ENCODE data around the gene RBBP5.

The RBBP5 gene

DNA sequence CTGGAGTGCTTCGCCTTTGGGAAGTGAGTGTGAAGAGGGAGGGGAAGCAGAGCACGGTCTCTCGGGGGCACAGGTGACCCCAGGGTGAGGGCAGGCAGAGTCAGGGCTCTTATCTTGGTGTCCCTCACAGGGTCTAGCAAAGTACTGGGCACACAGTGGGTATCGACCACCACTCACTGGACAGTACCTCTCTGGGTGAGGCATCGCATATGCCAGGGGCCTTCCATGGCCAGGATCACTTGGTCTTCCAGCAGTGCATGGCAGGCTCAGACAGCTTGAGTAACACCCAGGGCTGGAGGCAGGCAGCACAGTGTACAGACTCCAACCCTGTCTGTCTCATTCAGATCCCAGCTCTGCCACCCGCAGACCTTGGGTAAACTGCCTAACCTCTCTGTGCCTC lies 62.1 kb downstream of the RBBP5 start:
- ATAC-seq (ENCODE audit: low read depth) (no peak), DNase-seq (ENCODE audit: low spot score) (no peak)
- Histone ChIP-seq H3K4me3 (ENCODE audit: severe bottlenecking) (no peak overlapping the region), H3K27me3 (ENCODE audit: insufficient read depth, poor library complexity, severe bottlenecking) (no peaks in the 10 kb centered on the region), H3K9me3 (ENCODE audit: severe bottlenecking) (no peaks in the 10 kb centered on the region), H3K4me1 (ENCODE audit: insufficient read depth, poor library complexity, severe bottlenecking) (no peaks in the 10 kb centered on the region), H3K36me3 (ENCODE audit: low read depth) (no peaks in the 10 kb centered on the region), H3K27ac (ENCODE audit: poor library complexity, severe bottlenecking) (no peak overlapping the region)
- TF ChIP-seq CTCF (IDR thresholded peaks at IDR 0.05; ENCODE audit: poor library complexity, severe bottlenecking), result no peak

- DNase-seq (ENCODE audit: low spot score), result no peak
- Histone ChIP-seq H3K36me3 (ENCODE audit: low read depth) (no peaks in the 10 kb centered on the region), H3K27me3 (ENCODE audit: insufficient read depth, poor library complexity, severe bottlenecking) (no peaks in the 10 kb centered on the region), H3K9me3 (ENCODE audit: severe bottlenecking) (no peaks in the 10 kb centered on the region), H3K27ac (ENCODE audit: poor library complexity, severe bottlenecking) (no peak overlapping the region), H3K4me1 (ENCODE audit: insufficient read depth, poor library complexity, severe bottlenecking) (no peaks in the 10 kb centered on the region), H3K4me3 (ENCODE audit: severe bottlenecking) (no peak overlapping the region)
- TF ChIP-seq CTCF (IDR thresholded peaks at IDR 0.05; ENCODE audit: poor library complexity, severe bottlenecking), result no peak
- no peak for ATAC-seq (ENCODE audit: low read depth)
Observed at GRCh38 chr1:205058853-205059252, 62.9 kb downstream of the RBBP5 start.

GRCh38 chr1:205057808-205058575 lies 63.8 kb downstream of the RBBP5 start:
- Histone ChIP-seq H3K27me3 (ENCODE audit: insufficient read depth, poor library complexity, severe bottlenecking) (no peaks in the 10 kb centered on the region), H3K9me3 (ENCODE audit: severe bottlenecking) (no peaks in the 10 kb centered on the region), H3K4me3 (ENCODE audit: severe bottlenecking) (no peak overlapping the region), H3K27ac (ENCODE audit: poor library complexity, severe bottlenecking) (no peak overlapping the region), H3K36me3 (ENCODE audit: low read depth) (no peaks in the 10 kb centered on the region), H3K4me1 (ENCODE audit: insufficient read depth, poor library complexity, severe bottlenecking) (no peaks in the 10 kb centered on the region)
- DNase-seq (ENCODE audit: low spot score) (no peak), ATAC-seq (ENCODE audit: low read depth) (no peak)
- no peak for TF ChIP-seq CTCF (IDR thresholded peaks at IDR 0.05; ENCODE audit: poor library complexity, severe bottlenecking)

GRCh38 chr1:205056956-205057568 lies 64.7 kb downstream of the RBBP5 start:
- no peaks in the 10 kb centered on the region for H3K4me1 ChIP-seq (ENCODE audit: insufficient read depth, poor library complexity, severe bottlenecking)
- TF ChIP-seq CTCF (IDR thresholded peaks at IDR 0.05; ENCODE audit: poor library complexity, severe bottlenecking), result no peak
- no peaks in the 10 kb centered on the region for H3K27me3 ChIP-seq (ENCODE audit: insufficient read depth, poor library complexity, severe bottlenecking)
- ATAC-seq (ENCODE audit: low read depth) (no peak), DNase-seq (ENCODE audit: low spot score) (no peak)
- H3K36me3 ChIP-seq (ENCODE audit: low read depth), result no peaks in the 10 kb centered on the region
- H3K4me3 ChIP-seq (ENCODE audit: severe bottlenecking), result no peak overlapping the region
- no peaks in the 10 kb centered on the region for H3K9me3 ChIP-seq (ENCODE audit: severe bottlenecking)
- H3K27ac ChIP-seq (ENCODE audit: poor library complexity, severe bottlenecking), result no peak overlapping the region

DNA sequence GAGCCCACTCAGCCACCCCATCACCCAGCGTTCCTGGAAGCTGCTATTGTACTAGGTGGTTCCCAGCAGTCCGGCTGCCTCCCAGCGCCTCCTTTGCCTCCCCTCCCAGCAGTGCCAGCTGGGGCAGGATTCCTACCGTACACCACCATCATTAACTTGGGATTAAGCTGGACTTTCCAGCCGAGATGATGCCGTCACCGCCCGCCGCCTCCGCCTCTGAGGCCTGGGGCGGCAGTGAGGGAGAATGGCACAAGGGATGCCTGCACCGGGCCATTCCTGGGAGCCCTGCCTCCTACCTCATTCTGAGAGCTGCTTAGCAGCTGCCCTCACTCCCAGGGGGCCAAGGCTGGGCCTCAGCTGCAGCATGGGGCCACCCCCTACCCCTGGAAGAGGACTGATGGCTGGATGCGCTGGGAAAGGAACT lies 65.6 kb downstream of the RBBP5 start:
- no peaks in the 10 kb centered on the region for H3K27me3 ChIP-seq (ENCODE audit: insufficient read depth, poor library complexity, severe bottlenecking)
- H3K36me3 ChIP-seq (ENCODE audit: low read depth), result no peaks in the 10 kb centered on the region
- no peaks in the 10 kb centered on the region for H3K4me1 ChIP-seq (ENCODE audit: insufficient read depth, poor library complexity, severe bottlenecking)
- no peak for TF ChIP-seq CTCF (IDR thresholded peaks at IDR 0.05; ENCODE audit: poor library complexity, severe bottlenecking)
- H3K4me3 ChIP-seq (ENCODE audit: severe bottlenecking), result no peak overlapping the region
- H3K27ac ChIP-seq (ENCODE audit: poor library complexity, severe bottlenecking), result no peak overlapping the region
- no peaks in the 10 kb centered on the region for H3K9me3 ChIP-seq (ENCODE audit: severe bottlenecking)
- ATAC-seq (ENCODE audit: low read depth), result no peak
- DNase-seq (ENCODE audit: low spot score), result no peak

All from RWPE2 (cell line).